Measurements from ENCODE around the gene PTCSC3.

PTCSC3 gene

GRCh38 chr14:36176524-36176923, at the start of gene PTCSC3:
TSS of gene PTCSC3 (minus strand) at chr14:36176722.
- no peak for TF ChIP-seq CTCF (conservative IDR thresholded peaks at IDR 0.05)
- H3K27ac ChIP-seq: no peak within 1 kb of the TSS

GRCh38 chr14:36226164-36226563, 49.6 kb upstream of the PTCSC3 start:
- peak overlapping the region; percentile 86; the same call in 1 of the 2 replicates for H3K27ac ChIP-seq

GRCh38 chr14:36224176-36224575, 47.7 kb upstream of the PTCSC3 start:
- TF ChIP-seq CTCF (conservative IDR thresholded peaks at IDR 0.05): no peak

More at GRCh38 chr14:36226164-36226563, 49.6 kb upstream of the PTCSC3 start:
- TF ChIP-seq CTCF (conservative IDR thresholded peaks at IDR 0.05): no peak

GRCh38 chr14:36223558-36223957, 47.0 kb upstream of the PTCSC3 start:
- H3K27ac ChIP-seq: no peak overlapping the region
- no peak for TF ChIP-seq CTCF (conservative IDR thresholded peaks at IDR 0.05)

More at GRCh38 chr14:36224176-36224575, 47.7 kb upstream of the PTCSC3 start:
- H3K27ac ChIP-seq: no peak overlapping the region

GRCh38 chr14:36222952-36223468, 46.5 kb upstream of the PTCSC3 start:
- no peak overlapping the region for H3K27ac ChIP-seq
- no peak for TF ChIP-seq CTCF (conservative IDR thresholded peaks at IDR 0.05)

- H3K27ac ChIP-seq: no peak overlapping the region
- no peak for TF ChIP-seq CTCF (conservative IDR thresholded peaks at IDR 0.05)
Observed at GRCh38 chr14:36222337-36222736, 45.8 kb upstream of the PTCSC3 start.

GRCh38 chr14:36221112-36221511, 44.6 kb upstream of the PTCSC3 start:
- TF ChIP-seq CTCF (conservative IDR thresholded peaks at IDR 0.05): no peak
- no peak overlapping the region for H3K27ac ChIP-seq

Data from VCaP (cell line).